H1 (cell line): Measurements from ENCODE around the gene FKBP8.

ENCODE experiments used
- CEBPB ChIP-seq: IDR thresholded peaks from 2 replicates; pipeline ENCODE4 v1.6.1; 2012; ENCODE audit warnings: low read depth, low read length
- RAD21 ChIP-seq, 2 experiments: IDR thresholded peaks in 1 of 2; conservative IDR thresholded peaks in 1 of 2; 2 replicates each; pipeline ENCODE4 v1.6.1; 2011; ENCODE audit warnings: low read depth in 2 of 2, low read length in 2 of 2, improper control_type of control experiment in 1 of 2, inconsistent platforms in 1 of 2, mild to moderate bottlenecking in 1 of 2, moderate library complexity in 1 of 2
- RNF2 ChIP-seq: fragments of 200-900, 300-1000 bp; sonication (generic); IDR thresholded peaks from 2 replicates; pipeline ENCODE4 v1.7.1; 2016; ENCODE audit warnings: borderline replicate concordance, low read depth, mild to moderate bottlenecking, antibody characterized with exemption, low read length; ENCODE audit not compliant: poor library complexity, severe bottlenecking; ENCODE audit errors: missing control alignments
- SP1 ChIP-seq: IDR thresholded peaks from 2 replicates; pipeline ENCODE4 v1.6.1; 2011; ENCODE audit warnings: low read depth, low read length
- TCF12 ChIP-seq: IDR thresholded peaks from 2 replicates; pipeline ENCODE4 v1.6.1; 2011; ENCODE audit warnings: low read depth, mild to moderate bottlenecking, low read length
- TF ChIP-seq, protein P1 (sequence below), 3 experiments: IDR thresholded peaks; 1 replicate in 2 of 3; 2 replicates in 1 of 3; pipeline versions ENCODE4 v1.5.1 to v1.6.1; 2011; ENCODE audit warnings: low read length in 3 of 3, mild to moderate bottlenecking in 3 of 3, inconsistent platforms in 2 of 3, low read depth in 1 of 3, moderate library complexity in 1 of 3; ENCODE audit not compliant: insufficient read depth in 1 of 3; ENCODE audit errors: control extremely low read depth in 1 of 3
- TF ChIP-seq, protein P2 (sequence below): IDR thresholded peaks from 2 replicates; pipeline ENCODE4 v1.6.1; 2012; ENCODE audit warnings: inconsistent platforms

DNA sequence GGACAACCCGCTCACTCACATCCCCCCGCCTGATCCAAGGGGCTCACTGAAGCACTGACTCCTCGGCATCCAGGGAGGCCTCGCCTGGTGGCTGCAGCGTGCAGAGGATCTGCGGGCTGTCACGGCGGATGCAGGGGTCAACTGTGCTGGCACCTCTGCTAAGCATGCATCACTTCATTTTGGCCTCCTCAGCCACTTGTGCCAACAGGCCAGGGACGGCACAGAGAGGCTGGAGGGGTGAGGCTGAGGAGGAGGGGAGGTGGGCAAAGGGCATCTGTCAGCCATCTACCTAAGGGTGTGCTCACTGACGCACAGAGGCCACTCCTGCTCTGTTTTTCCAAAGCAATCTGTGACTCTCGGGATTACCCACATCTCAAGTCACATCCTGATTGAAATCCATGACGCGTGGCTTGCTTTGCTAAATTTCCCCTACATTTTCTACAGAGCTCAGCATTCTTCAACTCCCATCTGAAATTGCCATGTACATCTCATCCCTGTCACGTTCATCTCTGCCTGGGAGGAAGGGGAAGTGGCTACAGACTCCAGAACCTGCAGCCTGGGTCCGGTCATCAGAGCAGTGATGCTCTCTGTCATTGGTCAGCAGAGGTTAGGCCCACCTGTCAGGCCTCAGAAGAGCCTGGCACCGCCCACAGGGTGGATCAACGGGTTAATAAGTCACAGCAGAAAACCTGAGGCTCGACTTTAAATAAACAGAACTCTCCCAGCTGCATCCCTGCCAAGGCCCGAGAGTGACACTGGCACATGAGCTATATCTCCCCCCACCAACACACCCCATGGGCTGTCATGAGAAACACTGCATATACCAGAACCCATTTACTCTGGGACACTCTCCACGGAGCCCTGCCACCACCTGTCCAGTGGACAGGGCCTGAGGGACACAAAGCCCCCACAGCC, 39.1 kb downstream of the FKBP8 start:
- TF ChIP-seq SP1 (no peak), CEBPB (no peak), RAD21 (IDR thresholded peaks at IDR 0.05 in 1 of 2, conservative IDR thresholded peaks at IDR 0.05 in 1 of 2; ENCODE audit: low read depth in 2 of 2, low read length in 2 of 2) (no peak), TCF12 (no peak), RNF2 (no peak)
- TF ChIP-seq, protein P1, sequence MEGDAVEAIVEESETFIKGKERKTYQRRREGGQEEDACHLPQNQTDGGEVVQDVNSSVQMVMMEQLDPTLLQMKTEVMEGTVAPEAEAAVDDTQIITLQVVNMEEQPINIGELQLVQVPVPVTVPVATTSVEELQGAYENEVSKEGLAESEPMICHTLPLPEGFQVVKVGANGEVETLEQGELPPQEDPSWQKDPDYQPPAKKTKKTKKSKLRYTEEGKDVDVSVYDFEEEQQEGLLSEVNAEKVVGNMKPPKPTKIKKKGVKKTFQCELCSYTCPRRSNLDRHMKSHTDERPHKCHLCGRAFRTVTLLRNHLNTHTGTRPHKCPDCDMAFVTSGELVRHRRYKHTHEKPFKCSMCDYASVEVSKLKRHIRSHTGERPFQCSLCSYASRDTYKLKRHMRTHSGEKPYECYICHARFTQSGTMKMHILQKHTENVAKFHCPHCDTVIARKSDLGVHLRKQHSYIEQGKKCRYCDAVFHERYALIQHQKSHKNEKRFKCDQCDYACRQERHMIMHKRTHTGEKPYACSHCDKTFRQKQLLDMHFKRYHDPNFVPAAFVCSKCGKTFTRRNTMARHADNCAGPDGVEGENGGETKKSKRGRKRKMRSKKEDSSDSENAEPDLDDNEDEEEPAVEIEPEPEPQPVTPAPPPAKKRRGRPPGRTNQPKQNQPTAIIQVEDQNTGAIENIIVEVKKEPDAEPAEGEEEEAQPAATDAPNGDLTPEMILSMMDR (IDR thresholded peaks at IDR 0.05; ENCODE audit: control extremely low read depth in 1 of 3, insufficient read depth in 1 of 3, low read depth in 1 of 3, low read length in 3 of 3): no peak
- TF ChIP-seq, protein P2, sequence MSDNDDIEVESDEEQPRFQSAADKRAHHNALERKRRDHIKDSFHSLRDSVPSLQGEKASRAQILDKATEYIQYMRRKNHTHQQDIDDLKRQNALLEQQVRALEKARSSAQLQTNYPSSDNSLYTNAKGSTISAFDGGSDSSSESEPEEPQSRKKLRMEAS: no peak
